HG02642 (cell line): Measurements from ENCODE around the gene RBM4.
"Not testable (repeated sequence)": the region's sequence is repeated elsewhere in the genome, so short reads cannot be mapped to it uniquely, and the experiment has no call there.

ENCODE experiments used
- ATAC-seq: cut with Tn5 transposase; IDR thresholded peaks from one replicate; pipeline ENCODE4 v1.9.1; 2021; ENCODE audit warnings: mild to moderate bottlenecking; ENCODE audit not compliant: unreplicated experiment, poor library complexity

Gene RBM4, protein sequence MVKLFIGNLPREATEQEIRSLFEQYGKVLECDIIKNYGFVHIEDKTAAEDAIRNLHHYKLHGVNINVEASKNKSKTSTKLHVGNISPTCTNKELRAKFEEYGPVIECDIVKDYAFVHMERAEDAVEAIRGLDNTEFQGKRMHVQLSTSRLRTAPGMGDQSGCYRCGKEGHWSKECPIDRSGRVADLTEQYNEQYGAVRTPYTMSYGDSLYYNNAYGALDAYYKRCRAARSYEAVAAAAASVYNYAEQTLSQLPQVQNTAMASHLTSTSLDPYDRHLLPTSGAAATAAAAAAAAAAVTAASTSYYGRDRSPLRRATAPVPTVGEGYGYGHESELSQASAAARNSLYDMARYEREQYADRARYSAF

DNA sequence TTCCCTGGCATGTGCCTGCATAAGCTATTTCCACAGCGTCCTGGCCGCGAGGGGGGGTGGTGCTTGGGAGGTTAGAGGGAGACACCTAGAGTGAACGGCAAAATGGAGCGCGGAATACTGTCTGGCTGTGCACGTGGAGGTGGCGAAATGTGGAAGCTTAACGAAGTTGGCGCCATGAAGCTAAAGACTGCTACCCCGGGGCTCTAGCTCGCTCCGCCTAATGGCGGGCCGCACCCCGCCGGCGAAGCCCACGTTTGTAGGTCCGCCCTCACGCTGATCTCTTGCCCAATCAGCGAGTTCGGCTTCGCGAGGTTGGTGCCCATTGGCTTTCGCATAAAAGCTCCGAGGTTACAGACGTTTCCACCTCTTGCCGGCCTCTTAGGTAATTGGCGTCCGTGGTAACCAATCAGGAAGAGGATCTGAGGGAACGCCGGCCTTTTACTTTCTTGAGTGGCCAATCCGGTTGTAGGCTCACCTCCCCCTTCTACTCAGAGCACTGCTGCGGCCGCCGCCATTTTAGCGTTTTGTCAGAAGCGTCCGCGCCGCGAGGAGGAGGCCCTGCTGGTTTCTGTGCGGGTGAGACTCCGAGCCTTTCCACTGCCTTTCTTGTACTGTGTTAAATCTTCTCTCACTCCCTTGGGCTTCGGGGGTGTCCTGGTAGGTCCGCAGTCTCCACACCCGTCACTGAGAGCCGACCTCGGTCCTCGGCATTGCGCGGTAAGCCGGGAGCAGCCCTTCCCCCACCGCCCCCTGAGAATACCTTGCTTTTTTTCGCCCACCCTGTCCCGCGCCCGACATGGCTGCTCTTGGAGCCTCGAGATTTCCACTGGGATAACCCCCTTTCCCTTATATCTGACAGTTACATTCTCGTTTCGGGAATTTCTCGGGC is at the start of gene RBM4:
RBM4 (plus strand) TSS at position 527 of the 889 bp plus-strand sequence. CDS start 1,009 bp downstream, outside the sequence.
- ATAC-seq, result peak; percentile 96

GRCh38 chr11:66589315-66589714 is 49.2 kb upstream of the RBM4 start:
- ATAC-seq, result not testable (repeated sequence)

DNA sequence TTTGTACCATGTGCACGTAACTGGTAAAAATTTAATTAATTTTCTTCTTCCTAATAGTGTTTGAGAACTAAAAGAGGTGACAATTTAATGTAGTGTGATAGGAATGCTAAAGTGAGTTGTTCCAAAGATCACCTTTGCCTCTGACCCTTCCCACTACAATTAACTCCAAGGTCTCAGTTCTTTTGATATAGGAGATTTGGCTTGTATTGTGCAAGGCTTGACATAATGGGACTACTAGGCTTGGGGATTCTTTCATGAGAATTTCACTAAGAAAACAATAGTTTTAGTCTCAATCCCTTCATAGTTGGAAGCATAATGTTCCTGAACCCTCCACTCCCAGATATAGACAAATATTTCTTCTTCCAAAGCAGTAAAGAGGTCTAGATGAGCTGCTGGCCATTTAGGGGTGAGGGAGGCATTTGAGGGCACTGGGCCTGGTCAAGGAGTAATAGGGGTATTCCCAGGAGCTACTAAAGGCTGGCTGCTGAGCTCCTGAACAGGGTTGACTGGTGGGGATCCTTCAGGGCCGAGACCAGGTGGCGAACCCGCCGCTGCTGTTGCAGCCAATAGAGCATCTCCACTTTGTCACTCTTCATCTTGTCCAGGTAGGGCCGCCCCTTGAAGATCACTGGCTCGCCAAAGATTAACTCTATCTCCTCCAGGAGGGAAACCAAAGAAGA is 48.4 kb upstream of the RBM4 start:
- ATAC-seq, result no peak

DNA sequence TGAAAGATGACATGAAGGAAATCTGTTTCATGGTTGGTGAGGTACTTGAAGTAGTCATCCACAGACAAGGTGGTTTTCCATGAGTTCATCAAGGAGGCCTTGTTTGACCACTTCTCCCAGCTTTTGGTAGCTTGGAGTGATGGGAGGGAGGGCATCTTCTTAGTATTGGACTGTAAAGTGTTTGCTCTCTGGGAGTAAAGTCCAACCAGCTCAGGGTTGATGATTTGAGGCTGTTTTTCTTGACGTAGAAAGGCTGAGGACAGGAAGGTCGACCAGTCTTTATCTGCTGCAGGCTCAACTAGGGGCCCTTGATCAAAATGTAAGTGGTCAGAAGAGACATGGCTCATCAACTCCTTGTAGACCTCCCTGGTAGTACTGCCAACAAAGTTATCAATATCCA is 47.3 kb upstream of the RBM4 start:
- no peak for ATAC-seq

DNA sequence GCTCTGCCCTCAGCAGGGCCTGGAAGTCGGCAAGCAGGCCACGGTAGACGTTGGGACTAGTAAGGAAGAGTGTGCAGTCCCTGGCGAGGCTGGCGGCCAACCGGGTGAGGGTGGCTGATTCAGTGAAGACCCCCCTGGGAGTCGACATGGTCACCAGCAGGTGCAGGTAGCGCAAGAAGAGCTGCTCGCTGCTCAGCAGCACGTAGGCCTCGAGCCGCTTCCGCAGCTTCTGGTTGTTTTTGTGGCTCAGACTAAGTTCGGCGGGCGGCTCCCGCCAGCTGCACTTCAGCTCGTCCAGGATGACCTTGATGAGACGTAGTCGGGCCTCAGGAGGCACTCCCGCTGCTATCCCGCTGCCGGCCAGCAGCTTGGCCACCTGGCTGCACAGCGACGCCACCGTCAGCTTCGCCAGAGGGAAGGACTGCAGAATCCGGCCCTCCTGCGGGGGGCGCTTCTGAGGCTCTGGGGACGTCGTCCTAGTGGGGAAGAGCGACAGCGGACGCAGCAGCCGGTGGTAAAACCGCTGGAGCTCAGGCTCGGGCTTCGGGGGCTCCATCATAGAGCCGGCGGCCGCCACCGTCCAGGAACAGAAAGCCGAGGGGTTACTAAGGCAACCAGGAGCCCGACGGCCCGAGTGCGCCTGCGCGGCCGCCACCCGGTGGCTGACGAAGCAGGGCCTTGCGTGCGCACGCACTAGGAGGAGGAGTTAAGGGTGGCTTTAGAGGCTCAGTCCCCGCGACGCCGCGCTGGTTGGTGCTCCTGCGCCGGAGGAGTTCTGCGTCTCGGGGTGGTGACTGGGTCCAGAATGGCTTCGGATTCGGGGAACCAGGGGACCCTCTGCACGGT is 45.8 kb upstream of the RBM4 start, which contains the start of the genes CCDC87 and CCS:
CCDC87 (minus strand) TSS at position 607 of the 846 bp plus-strand sequence; CDS start at position 559, 48 bp downstream.
CCS (plus strand) TSS at position 729 of the 846 bp plus-strand sequence; CDS start at position 806, 77 bp downstream.
- peak; percentile 93 for ATAC-seq

- peak; percentile 32 for ATAC-seq
Measured at GRCh38 chr11:66593303-66593635, 45.2 kb upstream of the RBM4 start.

DNA sequence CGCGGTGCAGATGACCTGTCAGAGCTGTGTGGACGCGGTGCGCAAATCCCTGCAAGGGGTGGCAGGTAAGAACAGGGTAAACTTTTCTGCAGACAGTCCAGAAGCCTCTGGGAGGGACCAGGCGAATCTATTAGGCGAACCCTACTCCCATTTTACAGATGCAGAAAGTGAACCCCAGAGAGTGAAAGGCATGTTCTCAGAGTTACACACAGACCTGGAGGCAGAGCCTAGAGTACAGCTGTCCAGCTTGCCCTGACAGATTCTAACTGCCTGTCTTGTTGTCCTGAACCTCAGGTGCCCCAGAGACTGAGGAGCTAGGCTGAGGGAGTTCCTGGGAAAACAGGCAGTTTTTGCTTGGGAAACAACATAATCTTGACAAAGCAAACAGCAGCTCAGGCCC is 44.9 kb upstream of the RBM4 start:
- ATAC-seq, result no peak

DNA sequence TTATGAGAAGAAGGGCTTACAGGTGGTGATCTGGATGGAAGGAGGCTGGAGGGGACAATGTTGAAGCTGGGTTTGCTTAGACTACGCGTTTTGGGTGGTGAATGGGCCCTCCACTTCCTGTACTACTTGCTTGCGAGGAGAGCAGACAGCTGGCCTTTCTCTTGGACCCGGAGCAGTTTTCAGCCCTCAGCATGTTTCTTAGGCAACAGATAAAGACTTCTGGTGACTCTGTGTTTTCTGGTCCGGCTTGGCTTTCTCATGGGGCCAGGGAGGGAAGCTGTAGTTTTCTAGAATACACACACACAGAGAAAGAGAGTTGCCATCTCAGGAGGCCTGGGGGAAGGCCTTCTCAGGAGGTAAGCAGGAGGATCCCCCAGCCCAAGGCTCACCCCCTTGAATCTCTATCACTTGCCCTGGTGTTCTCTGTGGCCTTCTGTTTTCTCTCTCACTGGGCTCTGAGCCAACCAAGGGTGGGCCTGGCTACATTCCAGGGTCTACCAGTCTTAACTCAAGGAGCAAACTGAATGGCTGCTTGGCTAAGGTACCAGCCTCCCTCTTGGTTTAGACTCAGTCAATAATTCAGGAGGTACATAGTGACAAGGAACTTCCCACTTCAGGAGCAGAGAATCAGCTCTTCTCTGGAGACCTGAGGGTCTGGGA is 43.1 kb upstream of the RBM4 start:
- no peak for ATAC-seq

- ATAC-seq, result no peak
Measured at GRCh38 chr11:66598993-66599392, 39.5 kb upstream of the RBM4 start.

- ATAC-seq, result no peak
Measured at GRCh38 chr11:66600219-66600618, 38.3 kb upstream of the RBM4 start.

DNA sequence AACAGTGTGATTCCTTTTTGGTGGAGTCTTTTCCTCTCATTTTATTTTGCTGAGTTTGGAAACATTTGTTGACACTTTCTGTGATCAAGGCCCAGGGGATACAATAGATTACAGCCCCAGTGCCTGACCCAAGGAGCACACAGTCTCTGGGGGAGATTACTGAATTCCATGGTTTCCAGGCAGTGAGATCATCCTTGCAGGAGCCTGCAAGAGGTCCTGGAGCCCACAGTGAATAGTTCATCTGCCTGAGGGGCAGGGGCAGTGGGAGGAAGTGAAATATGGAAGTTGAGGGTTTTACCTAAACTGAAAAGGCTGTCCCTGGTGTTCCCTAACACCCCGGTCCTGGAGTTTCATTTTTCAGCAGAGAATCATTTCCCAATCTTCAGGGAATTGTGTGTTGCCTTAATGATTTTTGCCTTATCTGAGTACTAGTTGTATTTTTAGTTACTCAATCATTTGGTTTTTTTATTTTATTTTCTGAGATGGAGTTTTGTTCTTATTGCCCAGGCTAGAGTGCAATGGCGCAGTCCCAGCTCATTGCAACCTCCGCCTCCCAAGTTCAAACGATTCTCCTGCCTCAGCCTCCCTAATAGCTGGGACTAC is 37.8 kb upstream of the RBM4 start:
- no peak for ATAC-seq

- ATAC-seq, result no peak
Measured at GRCh38 chr11:66603072-66603471, 35.4 kb upstream of the RBM4 start.

GRCh38 chr11:66604155-66604554 is 34.3 kb upstream of the RBM4 start:
- no peak for ATAC-seq

DNA sequence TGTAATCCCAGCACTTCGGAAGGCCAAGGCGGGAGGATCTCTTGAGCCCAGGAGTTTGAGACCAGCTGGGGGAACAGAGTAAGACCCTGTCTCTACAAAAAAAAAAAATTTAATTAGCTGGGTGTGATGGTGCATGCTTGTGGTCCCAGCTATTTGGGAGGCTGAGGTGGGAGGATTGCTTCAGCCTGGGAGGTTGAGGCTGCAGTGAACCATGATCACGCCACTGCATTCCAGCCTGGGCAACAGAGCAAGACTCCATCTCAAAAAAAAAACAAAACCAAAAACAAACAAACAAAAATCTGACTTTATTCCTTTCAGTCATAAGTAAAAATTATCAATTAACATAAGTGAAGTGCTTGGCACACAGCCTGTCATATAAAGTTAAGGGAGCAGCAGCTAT is 31.9 kb upstream of the RBM4 start:
- ATAC-seq, result not testable (repeated sequence)

GRCh38 chr11:66607126-66607834 is 31.2 kb upstream of the RBM4 start:
- ATAC-seq, result no peak

DNA sequence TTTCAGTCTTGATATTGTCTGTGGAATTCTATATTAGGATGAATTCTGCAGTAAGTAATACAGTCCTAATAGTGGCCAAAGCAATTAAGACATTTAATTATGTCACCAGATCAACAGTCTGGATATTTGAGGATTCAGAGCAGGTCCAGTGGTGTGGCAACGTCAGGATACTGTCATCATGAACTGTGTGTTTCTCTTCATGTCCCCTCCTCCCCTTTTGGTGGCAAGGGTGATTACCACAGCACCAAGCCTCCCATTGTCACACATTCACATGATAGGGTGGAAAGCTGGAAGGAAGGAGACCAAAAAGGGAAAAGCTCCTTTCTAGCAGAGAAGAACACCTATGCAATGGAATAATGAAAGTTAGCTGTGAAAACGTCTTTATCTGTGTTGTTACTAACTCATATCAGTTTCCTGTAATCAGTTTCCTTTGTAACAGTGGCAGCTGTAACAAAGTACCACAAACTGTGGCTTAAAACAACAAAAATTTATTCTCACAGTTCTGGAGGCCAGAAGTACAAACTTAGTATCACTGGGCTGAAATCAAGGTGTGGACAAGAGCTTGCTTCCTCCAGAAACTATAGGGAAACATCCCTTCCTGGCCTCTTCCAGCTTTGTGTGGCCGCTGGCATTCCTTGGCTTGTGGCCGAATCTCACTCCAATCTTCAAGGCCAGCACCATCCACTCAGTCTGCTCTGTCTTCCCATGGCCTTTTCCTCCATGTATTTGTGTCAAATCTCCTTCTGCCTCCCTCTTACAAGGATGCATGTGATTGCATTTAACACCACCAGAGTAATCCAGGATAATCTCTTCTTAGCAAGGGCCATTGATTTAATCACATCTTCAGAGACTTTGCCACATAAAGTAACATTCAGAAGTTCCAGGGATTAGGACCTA is 28.5 kb upstream of the RBM4 start:
- ATAC-seq, result no peak

- no peak for ATAC-seq
Measured at GRCh38 chr11:66612458-66612857, 26.0 kb upstream of the RBM4 start.
